BLaER1 treated with 17β-estradiol and CSF1 and Interleukin-3, amounts not matched to agents 10 nM and 100 nM (cell line): Measurements from ENCODE around the gene GRIK2.
"Not testable (repeated sequence)": the region's sequence is repeated elsewhere in the genome, so short reads cannot be mapped to it uniquely, and the experiment has no call there.

ENCODE experiments used
- H3K27ac ChIP-seq, 11 experiments: shearing (Covaris generic); formaldehyde crosslinking; 2 replicates each; pipeline ENCODE4 v1.8.1; 2022
- H3K27me3 ChIP-seq, 11 experiments: shearing (Covaris generic); formaldehyde crosslinking; 2 replicates each; pipeline ENCODE4 v1.8.1; 2022
- H3K36me3 ChIP-seq, 11 experiments: shearing (Covaris generic); formaldehyde crosslinking; 2 replicates each; pipeline ENCODE4 v1.8.1; 2022
- H3K4me1 ChIP-seq, 10 experiments: shearing (Covaris generic); formaldehyde crosslinking; 2 replicates each; pipeline ENCODE4 v1.8.1; 2022
- H3K4me2 ChIP-seq, 11 experiments: shearing (Covaris generic); formaldehyde crosslinking; 2 replicates each; pipeline ENCODE4 v1.8.1; 2022
- H3K4me3 ChIP-seq, 10 experiments: shearing (Covaris generic); formaldehyde crosslinking; 2 replicates each; pipeline ENCODE4 v1.8.1; 2022
- H3K9ac ChIP-seq, 11 experiments: shearing (Covaris generic); formaldehyde crosslinking; 2 replicates each; pipeline ENCODE4 v1.8.1; 2022
- H3K9me3 ChIP-seq, 11 experiments: shearing (Covaris generic); formaldehyde crosslinking; replicated peaks in 1 of 11; 2 replicates each; pipeline ENCODE4 v1.8.1; 2022
- H4K20me1 ChIP-seq, 11 experiments: shearing (Covaris generic); formaldehyde crosslinking; 2 replicates each; pipeline ENCODE4 v1.8.1; 2022
- Cebpa-rat ChIP-seq, 11 experiments: shearing (Covaris generic); IDR thresholded peaks; 2 replicates each; pipeline ENCODE4 v1.8.1; 2022

The GRIK2 gene

GRCh38 chr6:101393251-101393828 is at the start of gene GRIK2:
GRIK2 (plus strand) TSS chr6:101393708.
- Histone ChIP-seq H4K20me1 (no peaks in the 10 kb centered on the region), H3K4me2 (no peak within 1 kb of the TSS), H3K9me3 (peaks cover 14 to 23% (median 20%) of the 10 kb centered on the region in 11 experiments), H3K36me3 (no peaks in the 10 kb centered on the region), H3K27ac (no peak within 1 kb of the TSS), H3K4me1 (no peaks in the 10 kb centered on the region), H3K27me3 (peaks cover 24 to 40% (median 32%) of the 10 kb centered on the region in 11 experiments), H3K4me3 (0 out of 20 replicates have a peak within 1 kb of the TSS, but pooled peaks of 1 of the 10 experiments have one; percentile 7), H3K9ac (no peak within 1 kb of the TSS)
- no peak for TF ChIP-seq Cebpa-rat (IDR thresholded peaks at IDR 0.05)

DNA sequence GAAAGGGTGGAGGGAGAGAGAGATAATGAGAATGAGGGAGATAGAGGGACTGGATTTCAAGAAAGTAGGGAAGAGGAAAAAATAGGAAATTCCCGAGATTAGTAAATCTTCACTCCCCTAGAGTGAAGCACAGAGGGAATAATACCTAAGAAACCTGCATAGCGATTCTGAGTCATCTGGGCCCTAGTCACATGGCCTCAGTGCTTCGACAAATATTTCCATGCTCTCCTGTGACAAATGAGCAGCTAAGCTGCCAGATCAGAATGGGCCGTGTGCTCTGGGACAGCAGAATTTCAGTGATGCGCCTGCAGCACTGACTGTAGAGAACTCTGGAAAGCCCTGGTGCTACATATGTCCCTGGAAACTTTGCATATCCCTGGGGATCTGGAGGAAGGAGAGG is 48.6 kb upstream of the GRIK2 start:
- Histone ChIP-seq H3K9ac (no peak overlapping the region), H3K4me2 (no peak overlapping the region), H3K4me1 (no peaks in the 10 kb centered on the region), H3K36me3 (no peaks in the 10 kb centered on the region), H4K20me1 (no peaks in the 10 kb centered on the region), H3K4me3 (no peak overlapping the region), H3K27me3 (no peaks in the 10 kb centered on the region), H3K9me3 (no peaks in the 10 kb centered on the region), H3K27ac (no peak overlapping the region)
- no peak for TF ChIP-seq Cebpa-rat (IDR thresholded peaks at IDR 0.05)

- H3K9ac ChIP-seq = no peak overlapping the region
- H3K4me1 ChIP-seq = no peaks in the 10 kb centered on the region
- H3K9me3 ChIP-seq = no peaks in the 10 kb centered on the region
- H3K36me3 ChIP-seq = no peaks in the 10 kb centered on the region
- H3K4me2 ChIP-seq = no peak overlapping the region
- H3K4me3 ChIP-seq = no peak overlapping the region
- H4K20me1 ChIP-seq = no peaks in the 10 kb centered on the region
- no peaks in the 10 kb centered on the region for H3K27me3 ChIP-seq
- no peak overlapping the region for H3K27ac ChIP-seq
- no peak for TF ChIP-seq Cebpa-rat (IDR thresholded peaks at IDR 0.05)
Measured at GRCh38 chr6:101348816-101349215, 44.7 kb upstream of the GRIK2 start.

DNA sequence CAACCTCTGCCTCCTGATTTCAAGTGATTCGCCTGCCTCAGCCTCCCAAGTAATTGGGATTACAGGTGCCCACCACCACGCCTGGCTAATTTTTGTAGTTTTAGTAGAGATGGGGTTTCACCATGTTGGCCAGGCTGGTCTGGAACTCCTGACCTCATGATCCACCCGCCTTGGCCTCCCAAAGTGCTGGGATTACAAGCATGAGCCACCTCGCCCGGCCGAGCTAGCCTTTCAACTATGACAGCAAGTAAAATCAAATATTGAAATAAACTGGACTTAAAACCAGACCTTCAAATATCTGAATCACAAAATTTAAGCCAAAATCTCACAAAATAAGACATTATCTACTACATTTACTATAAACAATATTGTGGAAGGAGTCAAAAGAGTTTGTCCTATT is 42.9 kb upstream of the GRIK2 start:
- H3K27me3 ChIP-seq, H3K9ac ChIP-seq, H3K4me2 ChIP-seq, H3K9me3 ChIP-seq, H4K20me1 ChIP-seq, H3K36me3 ChIP-seq, H3K27ac ChIP-seq, H3K4me3 ChIP-seq, H3K4me1 ChIP-seq: not testable (repeated sequence)

DNA sequence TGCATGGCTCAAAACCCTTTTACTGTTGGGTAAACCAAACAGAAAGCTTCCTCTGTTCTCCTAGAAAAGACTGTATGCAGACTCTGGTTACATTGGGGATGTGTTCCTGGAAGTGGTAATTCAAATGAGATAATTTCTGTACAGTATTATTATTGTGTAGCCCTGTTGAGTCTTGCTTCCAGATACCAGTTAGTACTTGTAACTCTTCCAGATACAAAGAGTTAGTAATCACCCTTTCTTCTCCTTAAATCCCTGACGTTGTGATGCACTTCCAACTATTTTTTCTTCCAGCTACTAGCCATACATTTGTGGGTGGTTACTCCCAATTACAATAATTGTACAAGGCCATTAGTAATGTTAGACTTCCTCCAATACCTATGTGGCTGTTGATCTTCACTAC is 42.3 kb upstream of the GRIK2 start:
- Histone ChIP-seq H3K27ac (no peak overlapping the region), H3K4me1 (no peaks in the 10 kb centered on the region), H3K4me2 (no peak overlapping the region), H3K36me3 (no peaks in the 10 kb centered on the region), H4K20me1 (no peaks in the 10 kb centered on the region), H3K27me3 (no peaks in the 10 kb centered on the region), H3K9me3 (no peaks in the 10 kb centered on the region), H3K9ac (no peak overlapping the region), H3K4me3 (no peak overlapping the region)
- TF ChIP-seq Cebpa-rat (IDR thresholded peaks at IDR 0.05) = no peak

- Histone ChIP-seq H4K20me1 (no peaks in the 10 kb centered on the region), H3K4me2 (no peak overlapping the region), H3K9me3 (no peaks in the 10 kb centered on the region)
Measured at GRCh38 chr6:101352316-101352715, 41.2 kb upstream of the GRIK2 start.

DNA sequence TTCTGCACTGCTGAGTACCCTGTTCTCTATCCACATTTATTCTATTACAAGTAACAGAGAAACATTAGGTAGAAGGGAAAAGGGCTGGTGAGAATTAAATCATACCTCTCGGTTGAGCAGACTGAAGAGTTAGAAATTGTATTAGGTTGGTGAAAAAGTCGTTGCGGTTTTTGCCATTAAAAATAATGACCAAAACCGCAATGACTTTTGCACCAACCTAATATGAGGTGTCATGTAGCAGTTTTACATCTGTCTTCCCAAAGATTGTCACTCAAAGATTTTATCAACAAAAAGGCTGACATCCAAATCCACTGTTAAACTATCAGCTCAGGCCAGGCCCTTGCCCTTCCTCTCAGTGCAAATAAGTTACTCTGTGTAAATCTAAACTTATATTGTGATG is 28.3 kb upstream of the GRIK2 start:
- no peaks in the 10 kb centered on the region for H3K27me3 ChIP-seq

More at GRCh38 chr6:101352316-101352715, 41.2 kb upstream of the GRIK2 start:
- Histone ChIP-seq H3K36me3 (no peaks in the 10 kb centered on the region), H3K27me3 (no peaks in the 10 kb centered on the region), H3K4me1 (no peaks in the 10 kb centered on the region), H3K4me3 (no peak overlapping the region), H3K27ac (no peak overlapping the region), H3K9ac (no peak overlapping the region)
- TF ChIP-seq Cebpa-rat (IDR thresholded peaks at IDR 0.05) = no peak

GRCh38 chr6:101379926-101380325 is 13.6 kb upstream of the GRIK2 start:
- no peak overlapping the region for H3K4me2 ChIP-seq
- no peak overlapping the region for H3K4me3 ChIP-seq
- no peaks in the 10 kb centered on the region for H3K9me3 ChIP-seq
- H3K36me3 ChIP-seq = no peaks in the 10 kb centered on the region
- no peaks in the 10 kb centered on the region for H3K4me1 ChIP-seq
- no peaks in the 10 kb centered on the region; a peak in 1 of 22 replicates for H4K20me1 ChIP-seq
- H3K27ac ChIP-seq = no peak overlapping the region
- H3K9ac ChIP-seq = no peak overlapping the region
- no peak for TF ChIP-seq Cebpa-rat (IDR thresholded peaks at IDR 0.05)
- no peaks in the 10 kb centered on the region for H3K27me3 ChIP-seq

More for the DNA sequence above, 28.3 kb upstream of the GRIK2 start:
- Histone ChIP-seq H3K4me3 (no peak overlapping the region), H3K27ac (no peak overlapping the region), H4K20me1 (no peaks in the 10 kb centered on the region), H3K9ac (no peak overlapping the region), H3K9me3 (no peaks in the 10 kb centered on the region), H3K4me1 (peaks cover 0 to 3% (median 0%) of the 10 kb centered on the region in 10 experiments; a peak in 1 of 20 replicates), H3K4me2 (no peak overlapping the region), H3K36me3 (no peaks in the 10 kb centered on the region)
- TF ChIP-seq Cebpa-rat (IDR thresholded peaks at IDR 0.05) = no peak

GRCh38 chr6:101380897-101381630 is 12.4 kb upstream of the GRIK2 start:
- no peaks in the 10 kb centered on the region for H3K36me3 ChIP-seq
- H3K4me3 ChIP-seq = no peak overlapping the region
- H3K27me3 ChIP-seq = no peaks in the 10 kb centered on the region
- TF ChIP-seq Cebpa-rat (IDR thresholded peaks at IDR 0.05) = no peak
- no peaks in the 10 kb centered on the region for H3K9me3 ChIP-seq
- no peak overlapping the region for H3K27ac ChIP-seq
- H3K9ac ChIP-seq = no peak overlapping the region
- no peak overlapping the region for H3K4me2 ChIP-seq
- H4K20me1 ChIP-seq = no peaks in the 10 kb centered on the region; a peak in 1 of 22 replicates
- no peaks in the 10 kb centered on the region for H3K4me1 ChIP-seq

GRCh38 chr6:101383747-101384146 is 9.8 kb upstream of the GRIK2 start:
- not testable (repeated sequence) for H3K27ac ChIP-seq, H3K36me3 ChIP-seq, H3K4me2 ChIP-seq, H3K9me3 ChIP-seq, H3K27me3 ChIP-seq, H4K20me1 ChIP-seq, H3K9ac ChIP-seq, H3K4me3 ChIP-seq, H3K4me1 ChIP-seq
